SH-SY5Y (cell line): ENCODE measurements around the gene ZNF521.

Experiments used
- GATA2 ChIP-seq: IDR thresholded peaks from 2 replicates; pipeline ENCODE4 v1.6.1; 2011; ENCODE audit warnings: mild to moderate bottlenecking, low read depth, low read length
- GATA3 ChIP-seq: IDR thresholded peaks from 2 replicates; pipeline ENCODE4 v1.6.1; 2011; ENCODE audit warnings: low read depth, mild to moderate bottlenecking, low read length, moderate library complexity

DNA sequence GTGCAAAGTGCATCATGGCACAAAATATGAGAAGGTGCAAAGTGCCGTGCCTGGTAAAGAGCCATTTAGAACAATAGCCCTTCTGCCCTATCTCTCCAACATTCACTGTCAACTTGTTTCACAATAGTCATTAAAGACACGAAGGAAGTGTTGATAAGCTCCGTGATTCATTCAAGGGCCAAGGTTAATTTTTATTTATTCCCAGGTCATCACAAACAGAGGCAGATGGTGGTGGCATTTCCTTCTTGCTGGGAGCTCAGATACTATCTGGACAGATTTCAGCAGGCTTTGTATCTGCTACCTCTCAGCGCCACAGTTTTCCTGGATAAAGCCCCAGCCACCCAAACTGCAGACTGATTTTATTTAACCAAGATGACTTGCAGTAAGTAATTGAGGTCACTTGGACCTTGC lies 309.3 kb downstream of the ZNF521 start:
- TF ChIP-seq GATA2 (peak; percentile 37; the same call in 1 of the 2 replicates), GATA3 (no peak)
